ENCODE results near the gene CRIP1.

The CRIP1 gene

GRCh38 chr14:105458571-105458970, 28.1 kb upstream of the CRIP1 start:
- Mint-ChIP-seq H3K4me3 (no peak overlapping the region), H3K36me3 (ENCODE audit: low read depth) (peaks cover 13% of the 10 kb centered on the region), H3K4me1 (ENCODE audit: low read depth) (no peaks in the 10 kb centered on the region), H3K27me3 (ENCODE audit: low read depth) (no peaks in the 10 kb centered on the region), H3K9me3 (no peaks in the 10 kb centered on the region), H3K27ac (no peak overlapping the region)
- DNase-seq (ENCODE audit: low spot score): no peak

GRCh38 chr14:105460116-105460515, 26.6 kb upstream of the CRIP1 start:
- H3K27ac Mint-ChIP-seq: no peak overlapping the region
- H3K36me3 Mint-ChIP-seq (ENCODE audit: low read depth): peaks cover 8% of the 10 kb centered on the region
- no peaks in the 10 kb centered on the region for H3K9me3 Mint-ChIP-seq
- no peak for DNase-seq (ENCODE audit: low spot score)
- no peaks in the 10 kb centered on the region for H3K4me1 Mint-ChIP-seq (ENCODE audit: low read depth)
- H3K4me3 Mint-ChIP-seq: no peak overlapping the region
- H3K27me3 Mint-ChIP-seq (ENCODE audit: low read depth): no peaks in the 10 kb centered on the region

DNA sequence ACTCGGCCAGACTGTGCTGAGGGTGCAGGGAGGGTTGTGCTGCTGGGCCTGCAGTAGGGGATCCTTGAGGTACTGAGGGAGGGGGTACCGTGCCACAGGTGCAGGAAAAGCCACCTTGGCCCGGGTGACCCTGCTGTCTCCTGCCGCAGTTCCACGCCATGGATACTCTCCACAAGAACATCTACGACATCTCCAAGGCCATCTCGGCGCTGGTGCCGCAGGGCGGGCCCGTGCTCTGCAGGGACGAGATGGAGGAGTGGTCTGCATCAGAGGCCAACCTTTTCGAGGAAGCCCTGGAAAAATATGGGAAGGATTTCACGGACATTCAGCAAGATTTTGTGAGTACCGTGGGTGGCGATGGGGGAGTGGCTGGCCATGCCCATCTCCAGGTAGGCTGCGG, 26.1 kb upstream of the CRIP1 start:
- H3K27ac Mint-ChIP-seq: no peak overlapping the region
- H3K4me1 Mint-ChIP-seq (ENCODE audit: low read depth): no peaks in the 10 kb centered on the region
- no peak for DNase-seq (ENCODE audit: low spot score)
- no peak overlapping the region for H3K4me3 Mint-ChIP-seq
- H3K36me3 Mint-ChIP-seq (ENCODE audit: low read depth): peaks cover 5% of the 10 kb centered on the region
- H3K27me3 Mint-ChIP-seq (ENCODE audit: low read depth): no peaks in the 10 kb centered on the region
- H3K9me3 Mint-ChIP-seq: no peaks in the 10 kb centered on the region

DNA sequence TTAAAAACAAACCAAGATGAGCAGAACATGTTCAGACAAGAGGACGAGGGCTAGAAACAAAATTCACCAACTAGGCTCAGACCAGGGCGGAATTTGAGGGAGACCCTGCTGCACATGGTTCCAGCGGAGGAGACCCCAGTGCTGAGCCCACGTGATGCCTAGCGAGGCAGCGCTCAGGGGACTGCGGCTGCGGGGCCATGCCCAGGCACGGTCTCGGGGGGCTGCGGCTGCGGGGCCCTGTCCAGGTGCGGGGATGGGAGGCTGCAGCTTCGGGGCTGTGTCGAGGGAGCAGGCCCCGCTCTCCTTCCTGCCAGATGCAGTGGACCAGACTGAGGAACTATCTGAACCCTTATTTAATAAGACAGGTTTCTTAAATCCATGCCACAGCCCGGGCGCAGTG, 24.8 kb upstream of the CRIP1 start:
- no peak overlapping the region for H3K27ac Mint-ChIP-seq
- H3K27me3 Mint-ChIP-seq (ENCODE audit: low read depth): no peaks in the 10 kb centered on the region
- no peaks in the 10 kb centered on the region for H3K4me1 Mint-ChIP-seq (ENCODE audit: low read depth)

GRCh38 chr14:105464501-105464900, 22.2 kb upstream of the CRIP1 start:
- H3K36me3 Mint-ChIP-seq (ENCODE audit: low read depth): peaks cover 4% of the 10 kb centered on the region
- no peak for DNase-seq (ENCODE audit: low spot score)
- H3K27me3 Mint-ChIP-seq (ENCODE audit: low read depth): no peaks in the 10 kb centered on the region
- H3K4me1 Mint-ChIP-seq (ENCODE audit: low read depth): no peaks in the 10 kb centered on the region
- H3K27ac Mint-ChIP-seq: no peak overlapping the region
- no peaks in the 10 kb centered on the region for H3K9me3 Mint-ChIP-seq
- H3K4me3 Mint-ChIP-seq: no peak overlapping the region

More for the DNA sequence above, 24.8 kb upstream of the CRIP1 start:
- DNase-seq (ENCODE audit: low spot score): no peak
- no peaks in the 10 kb centered on the region for H3K9me3 Mint-ChIP-seq
- H3K36me3 Mint-ChIP-seq (ENCODE audit: low read depth): peaks cover 4% of the 10 kb centered on the region
- no peak overlapping the region for H3K4me3 Mint-ChIP-seq

DNA sequence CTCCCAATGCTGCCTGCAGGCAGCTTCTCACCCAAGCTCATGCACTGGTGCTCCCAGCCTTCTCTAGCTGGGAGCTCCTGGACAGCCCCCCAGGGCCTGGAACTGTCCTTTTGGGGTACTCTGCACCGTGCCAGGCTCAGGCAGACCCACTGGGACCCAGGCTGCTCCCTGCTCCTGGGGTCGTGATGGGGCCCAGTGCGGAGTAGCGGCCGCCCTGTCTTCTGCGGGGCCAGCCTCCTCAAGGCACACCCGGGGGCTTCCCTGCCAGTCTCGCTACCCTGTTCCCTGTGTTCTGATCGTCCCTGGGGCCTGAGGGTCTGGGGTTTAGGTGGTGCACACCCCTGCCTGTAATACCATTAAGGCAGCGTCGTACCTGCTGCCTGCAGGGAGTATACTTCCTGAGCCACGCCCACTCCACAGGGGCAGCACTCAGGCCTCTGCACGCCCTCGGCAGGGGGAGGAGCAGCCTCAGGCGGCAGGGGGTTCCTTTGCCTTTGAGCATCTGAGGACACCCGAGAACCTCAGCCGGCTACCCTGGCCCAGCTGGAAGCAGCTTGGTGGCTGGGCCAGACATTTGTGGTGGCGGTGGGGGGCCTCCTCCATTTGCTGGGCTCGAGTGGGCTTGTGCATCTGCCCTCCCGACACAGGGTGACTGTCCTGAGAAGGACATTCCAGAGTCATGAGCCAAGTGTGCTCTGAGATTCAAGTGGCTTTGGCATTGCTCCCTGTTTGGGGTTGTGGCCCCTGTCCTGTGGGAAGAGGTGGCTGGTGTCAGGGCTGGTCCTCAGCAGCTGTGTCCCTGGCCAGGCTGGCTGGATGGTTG, 21.3 kb upstream of the CRIP1 start:
- no peak for DNase-seq (ENCODE audit: low spot score)
- Mint-ChIP-seq H3K36me3 (ENCODE audit: low read depth) (peaks cover 4% of the 10 kb centered on the region), H3K27me3 (ENCODE audit: low read depth) (no peaks in the 10 kb centered on the region), H3K4me3 (no peak overlapping the region), H3K27ac (no peak overlapping the region), H3K4me1 (ENCODE audit: low read depth) (no peaks in the 10 kb centered on the region), H3K9me3 (no peaks in the 10 kb centered on the region)

DNA sequence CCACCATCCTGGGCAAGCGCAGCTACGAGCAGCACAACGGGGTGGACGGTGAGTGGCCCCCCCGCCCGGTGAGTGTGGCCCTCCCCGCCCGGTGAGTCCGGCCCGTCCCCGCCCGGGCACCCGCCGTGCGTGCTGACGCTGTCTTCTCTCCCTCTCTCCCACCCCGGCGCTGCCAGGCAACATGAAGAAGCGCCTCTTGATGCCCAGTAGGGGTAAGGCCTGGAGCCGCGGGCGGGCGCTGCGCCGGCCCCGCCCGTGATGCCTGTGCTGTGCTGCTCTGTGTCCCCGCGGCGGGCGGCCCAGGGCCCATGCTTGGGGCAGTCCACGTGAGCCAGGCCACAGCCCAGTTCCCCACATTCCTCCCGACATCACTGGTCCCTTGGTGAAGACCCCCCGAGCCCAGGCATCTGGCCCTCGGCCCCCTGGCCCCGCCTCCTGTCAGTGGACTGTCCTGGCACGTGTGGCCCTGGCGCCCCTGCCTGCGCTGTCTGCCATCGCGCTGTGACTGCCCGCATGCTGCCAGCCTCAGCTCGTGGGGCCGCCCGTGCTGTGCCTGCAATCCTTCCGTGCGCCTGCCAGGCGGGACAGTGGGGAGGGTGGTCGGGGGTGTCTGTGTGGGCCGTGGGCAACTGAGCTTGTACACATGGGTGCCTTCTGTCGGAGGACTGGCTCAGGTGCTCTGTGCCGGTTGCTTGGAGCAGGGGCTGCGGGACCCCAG, 20.0 kb upstream of the CRIP1 start:
- Mint-ChIP-seq H3K36me3 (ENCODE audit: low read depth) (peaks cover 1% of the 10 kb centered on the region), H3K4me3 (no peak overlapping the region), H3K27me3 (ENCODE audit: low read depth) (no peaks in the 10 kb centered on the region), H3K9me3 (no peaks in the 10 kb centered on the region), H3K4me1 (ENCODE audit: low read depth) (no peaks in the 10 kb centered on the region), H3K27ac (no peak overlapping the region)
- DNase-seq (ENCODE audit: low spot score): no peak

DNA sequence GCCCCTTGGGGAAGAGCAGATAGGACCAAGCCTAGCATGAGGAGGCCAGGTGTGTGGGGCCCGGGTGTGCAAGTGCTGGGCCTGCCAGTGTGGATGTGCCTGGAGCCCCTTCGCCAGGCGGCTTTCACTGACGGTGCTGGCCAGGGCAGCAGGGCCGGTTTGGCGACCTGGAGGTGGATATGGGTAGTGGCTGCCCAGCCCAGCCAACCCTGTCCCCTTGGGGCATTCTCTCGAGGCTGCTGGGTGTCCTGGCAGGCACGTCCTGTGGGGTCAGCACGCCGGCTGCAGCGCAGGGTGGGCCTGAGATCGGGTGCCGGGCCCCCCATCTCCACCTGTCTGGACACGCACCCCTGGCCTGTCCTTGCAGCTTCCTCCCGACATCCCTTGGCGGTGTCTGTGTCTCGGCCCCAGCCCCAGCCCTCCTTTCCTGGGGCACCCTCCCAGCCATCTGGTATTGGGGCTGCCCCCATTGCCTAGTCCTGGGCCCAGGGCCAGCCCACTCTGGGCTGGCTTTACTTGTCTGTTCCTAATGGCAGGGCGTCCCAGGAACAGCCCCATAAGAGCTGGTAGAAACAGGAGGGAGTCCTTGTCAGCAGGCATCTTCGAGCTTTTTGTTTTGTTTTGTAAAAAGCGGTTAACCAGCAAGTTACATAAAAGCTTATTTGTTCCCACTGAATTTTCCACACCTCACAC, 19.3 kb upstream of the CRIP1 start:
- Mint-ChIP-seq H3K27me3 (ENCODE audit: low read depth) (no peaks in the 10 kb centered on the region), H3K4me1 (ENCODE audit: low read depth) (no peaks in the 10 kb centered on the region), H3K27ac (no peak overlapping the region), H3K4me3 (no peak overlapping the region), H3K36me3 (ENCODE audit: low read depth) (peaks cover 1% of the 10 kb centered on the region), H3K9me3 (no peaks in the 10 kb centered on the region)
- DNase-seq (ENCODE audit: low spot score): no peak

GRCh38 chr14:105467942-105468471, 18.7 kb upstream of the CRIP1 start:
- Mint-ChIP-seq H3K27ac (no peak overlapping the region), H3K27me3 (ENCODE audit: low read depth) (no peaks in the 10 kb centered on the region)

DNA sequence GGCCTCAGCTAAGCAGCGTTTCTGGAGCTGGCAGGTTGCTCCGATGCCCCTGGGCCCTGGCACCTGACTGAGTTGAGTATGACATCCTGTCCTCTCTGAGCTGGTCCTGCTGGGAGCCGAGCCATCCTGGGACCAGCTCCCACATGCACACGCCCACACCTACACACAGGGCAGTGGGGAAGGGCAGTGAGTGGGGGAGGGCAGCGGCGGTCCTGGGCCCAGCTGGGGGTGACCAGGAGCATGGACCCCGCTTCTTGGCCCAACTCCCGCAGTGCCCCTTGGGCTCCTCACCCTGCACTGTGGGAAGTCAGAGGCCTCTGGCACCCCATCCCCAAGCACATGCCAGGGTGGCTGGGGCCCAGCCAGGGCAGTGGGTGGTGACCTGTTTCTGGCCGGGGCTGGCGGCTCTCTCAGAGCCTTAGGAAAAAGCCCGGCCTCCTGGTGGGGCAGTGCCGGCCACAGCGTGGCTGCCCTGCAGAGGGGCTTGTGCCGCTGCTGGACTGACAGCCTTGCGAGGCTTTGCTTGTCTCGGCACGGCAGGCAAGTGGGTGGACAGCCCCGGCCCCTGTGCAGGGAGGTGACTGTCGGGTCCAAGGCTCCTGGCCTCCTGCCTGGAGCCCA, 18.0 kb upstream of the CRIP1 start:
- no peaks in the 10 kb centered on the region for H3K27me3 Mint-ChIP-seq (ENCODE audit: low read depth)
- H3K4me3 Mint-ChIP-seq: no peak overlapping the region
- no peak overlapping the region for H3K27ac Mint-ChIP-seq
- no peaks in the 10 kb centered on the region for H3K36me3 Mint-ChIP-seq (ENCODE audit: low read depth)
- no peaks in the 10 kb centered on the region for H3K9me3 Mint-ChIP-seq
- no peak for DNase-seq (ENCODE audit: low spot score)
- H3K4me1 Mint-ChIP-seq (ENCODE audit: low read depth): no peaks in the 10 kb centered on the region

More at GRCh38 chr14:105467942-105468471, 18.7 kb upstream of the CRIP1 start:
- Mint-ChIP-seq H3K36me3 (ENCODE audit: low read depth) (no peaks in the 10 kb centered on the region), H3K4me3 (no peak overlapping the region), H3K9me3 (no peaks in the 10 kb centered on the region), H3K4me1 (ENCODE audit: low read depth) (no peaks in the 10 kb centered on the region)
- DNase-seq (ENCODE audit: low spot score): no peak

GRCh38 chr14:105469456-105470349, 17.0 kb upstream of the CRIP1 start:
- no peak for DNase-seq (ENCODE audit: low spot score)
- no peak overlapping the region for H3K4me3 Mint-ChIP-seq
- no peaks in the 10 kb centered on the region for H3K36me3 Mint-ChIP-seq (ENCODE audit: low read depth)
- H3K27me3 Mint-ChIP-seq (ENCODE audit: low read depth): no peaks in the 10 kb centered on the region
- H3K9me3 Mint-ChIP-seq: no peaks in the 10 kb centered on the region
- no peaks in the 10 kb centered on the region for H3K4me1 Mint-ChIP-seq (ENCODE audit: low read depth)
- H3K27ac Mint-ChIP-seq: no peak overlapping the region

DNA sequence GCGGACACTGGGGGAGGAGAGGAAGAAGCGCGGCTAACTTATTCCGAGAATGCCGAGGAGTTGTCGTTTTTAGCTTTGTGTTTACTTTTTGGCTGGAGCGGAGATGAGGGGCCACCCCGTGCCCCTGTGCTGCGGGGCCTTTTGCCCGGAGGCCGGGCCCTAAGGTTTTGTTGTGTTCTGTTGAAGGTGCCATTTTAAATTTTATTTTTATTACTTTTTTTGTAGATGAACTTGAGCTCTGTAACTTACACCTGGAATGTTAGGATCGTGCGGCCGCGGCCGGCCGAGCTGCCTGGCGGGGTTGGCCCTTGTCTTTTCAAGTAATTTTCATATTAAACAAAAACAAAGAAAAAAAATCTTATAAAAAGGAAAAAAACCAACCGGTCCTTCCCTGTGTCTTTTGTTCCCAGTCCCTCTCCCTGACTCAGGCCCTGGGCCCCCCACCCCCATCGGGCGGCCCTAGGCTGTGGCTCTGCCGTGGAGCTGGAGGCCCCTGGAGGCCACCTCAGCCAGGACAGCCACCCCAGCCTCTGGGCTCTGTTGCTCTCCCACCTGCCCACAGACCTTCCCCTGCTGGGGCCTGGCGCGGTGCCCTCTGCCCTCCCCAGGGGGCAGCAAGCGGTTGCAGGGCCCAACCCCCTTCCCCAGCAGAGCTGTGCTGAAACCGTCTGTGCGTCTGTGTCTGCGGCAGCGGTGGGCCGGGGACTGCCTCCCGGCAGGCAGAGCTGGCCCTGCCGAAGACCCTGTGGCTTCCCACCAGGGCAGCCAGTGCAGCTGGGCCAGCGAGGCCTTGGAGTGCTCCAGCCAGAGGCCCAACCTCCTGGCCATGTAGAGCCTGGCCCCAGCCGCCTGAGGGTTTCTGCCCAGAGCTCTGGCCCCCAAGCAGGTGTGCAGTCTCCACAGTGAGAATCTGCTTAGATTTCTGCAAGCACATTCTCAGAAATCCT, 16.1 kb upstream of the CRIP1 start:
- peaks cover 4% of the 10 kb centered on the region for H3K27me3 Mint-ChIP-seq (ENCODE audit: low read depth)
- no peak overlapping the region for H3K27ac Mint-ChIP-seq
- no peak for DNase-seq (ENCODE audit: low spot score)

More for the DNA sequence above, 16.1 kb upstream of the CRIP1 start:
- Mint-ChIP-seq H3K4me1 (ENCODE audit: low read depth) (no peaks in the 10 kb centered on the region), H3K4me3 (no peak overlapping the region), H3K36me3 (ENCODE audit: low read depth) (no peaks in the 10 kb centered on the region), H3K9me3 (no peaks in the 10 kb centered on the region)
